Activated gamma-delta T cell treated with anti-CD3 and anti-CD28 coated beads, Interleukin-2, amount 50 U/mL, for 16 hours (primary cell): ENCODE results near the gene PCBP3.

ENCODE experiments used
- DNase-seq: peaks from one replicate; pipeline ENCODE4 v3.0.0-alpha.2; 2020; ENCODE audit warnings: low read depth

Gene PCBP3

DNA sequence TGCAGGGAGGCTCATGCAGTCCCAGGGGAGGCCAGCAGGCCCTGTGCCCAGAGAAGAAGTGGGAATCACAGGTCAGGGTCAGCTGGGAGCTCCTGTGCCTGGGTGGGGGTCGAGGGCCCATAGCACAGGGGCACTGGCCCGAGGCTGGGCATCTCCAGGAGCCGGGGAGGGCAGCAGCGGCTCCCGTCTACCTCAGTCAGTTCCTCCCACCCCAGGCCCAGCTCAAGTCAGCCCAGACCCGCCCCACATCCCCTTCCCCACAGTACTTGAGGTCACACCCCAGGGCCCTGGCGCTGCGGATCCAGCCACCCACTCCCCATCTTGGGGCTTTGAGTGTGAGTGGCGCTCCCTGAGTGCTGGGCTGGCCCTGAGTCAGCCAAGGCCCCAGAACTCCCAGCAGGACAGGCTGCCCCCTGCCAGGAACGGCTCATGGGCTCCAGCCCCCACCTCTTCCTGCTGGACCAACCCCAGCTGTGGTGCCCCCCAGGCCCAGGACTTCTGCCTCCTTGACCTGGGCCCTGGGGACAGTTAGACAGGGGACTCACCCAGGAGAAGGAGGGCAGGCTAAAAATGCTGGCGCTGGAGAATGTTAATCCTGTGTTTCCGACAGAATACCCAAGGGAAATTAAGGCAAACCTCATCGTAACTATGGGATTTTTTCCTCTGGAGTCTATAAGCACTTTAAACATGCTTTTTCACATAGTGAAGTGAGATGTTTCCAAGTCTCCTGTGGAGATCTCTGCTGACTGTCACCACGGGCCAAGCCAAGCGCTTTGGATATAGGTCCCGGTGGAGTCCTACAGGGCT, 269.3 kb downstream of the PCBP3 start:
- no peak for DNase-seq

DNA sequence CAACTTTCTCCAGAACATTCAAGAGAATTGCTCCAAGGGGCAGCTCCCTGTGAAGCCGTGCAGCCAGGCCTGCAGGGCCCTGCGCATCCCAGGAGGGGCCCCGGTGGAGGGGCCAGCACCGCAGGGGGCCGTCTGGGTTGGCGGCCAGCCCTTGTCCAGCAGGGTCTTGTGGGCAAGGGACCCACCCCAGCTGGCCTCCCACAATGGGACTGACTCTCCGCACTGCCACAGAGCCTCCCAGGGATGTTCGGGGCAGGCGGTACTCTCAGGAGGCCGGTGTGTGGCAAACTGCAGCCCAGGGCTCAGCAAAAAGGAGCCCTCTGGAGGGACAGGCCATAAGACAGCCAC, 269.9 kb downstream of the PCBP3 start:
- no peak for DNase-seq

DNA sequence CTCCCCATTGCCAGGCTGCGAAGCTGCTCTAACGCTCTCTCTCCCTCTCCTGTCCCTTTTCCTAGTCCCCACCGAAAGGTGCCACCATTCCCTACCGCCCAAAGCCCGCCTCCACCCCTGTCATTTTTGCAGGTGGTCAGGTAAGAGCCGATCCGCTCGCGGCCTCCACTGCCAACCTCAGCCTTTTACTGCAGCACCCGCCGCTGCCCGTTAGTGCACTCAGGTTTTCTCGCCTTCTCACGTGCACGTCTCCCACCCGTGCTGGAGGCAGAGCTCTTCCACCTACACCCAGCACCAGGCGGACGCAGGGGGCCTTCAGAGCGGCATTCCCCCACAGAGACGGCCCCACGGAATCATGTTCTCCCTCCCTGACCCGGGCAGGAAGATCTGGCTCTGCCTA, 270.4 kb downstream of the PCBP3 start:
- no peak for DNase-seq

DNA sequence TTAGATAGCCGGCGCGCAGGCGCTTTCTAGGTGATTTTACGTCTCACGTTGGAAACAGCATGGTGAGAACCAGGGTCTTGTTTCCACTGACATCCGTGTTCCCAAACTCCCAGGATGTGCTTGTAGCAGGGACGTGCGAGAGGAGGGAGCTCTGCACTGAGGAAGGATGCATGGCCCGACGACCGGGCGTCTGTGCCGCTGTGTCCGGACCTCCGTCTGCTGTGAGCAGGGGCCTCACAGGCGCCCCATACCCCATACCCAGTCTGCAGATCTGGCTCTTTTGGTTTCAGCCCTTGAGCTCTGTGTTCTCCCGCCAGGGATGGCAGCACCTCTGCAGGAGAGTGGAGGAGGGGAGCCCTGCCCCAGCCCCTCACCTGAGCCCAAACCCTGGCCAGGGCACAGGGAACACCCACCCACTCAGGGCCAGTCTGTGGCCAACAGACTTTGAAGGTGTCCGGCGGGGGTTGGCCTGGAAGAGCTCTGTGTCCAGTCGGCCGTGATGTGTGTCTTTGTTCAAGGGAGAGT, 270.9 kb downstream of the PCBP3 start:
- DNase-seq: no peak

DNA sequence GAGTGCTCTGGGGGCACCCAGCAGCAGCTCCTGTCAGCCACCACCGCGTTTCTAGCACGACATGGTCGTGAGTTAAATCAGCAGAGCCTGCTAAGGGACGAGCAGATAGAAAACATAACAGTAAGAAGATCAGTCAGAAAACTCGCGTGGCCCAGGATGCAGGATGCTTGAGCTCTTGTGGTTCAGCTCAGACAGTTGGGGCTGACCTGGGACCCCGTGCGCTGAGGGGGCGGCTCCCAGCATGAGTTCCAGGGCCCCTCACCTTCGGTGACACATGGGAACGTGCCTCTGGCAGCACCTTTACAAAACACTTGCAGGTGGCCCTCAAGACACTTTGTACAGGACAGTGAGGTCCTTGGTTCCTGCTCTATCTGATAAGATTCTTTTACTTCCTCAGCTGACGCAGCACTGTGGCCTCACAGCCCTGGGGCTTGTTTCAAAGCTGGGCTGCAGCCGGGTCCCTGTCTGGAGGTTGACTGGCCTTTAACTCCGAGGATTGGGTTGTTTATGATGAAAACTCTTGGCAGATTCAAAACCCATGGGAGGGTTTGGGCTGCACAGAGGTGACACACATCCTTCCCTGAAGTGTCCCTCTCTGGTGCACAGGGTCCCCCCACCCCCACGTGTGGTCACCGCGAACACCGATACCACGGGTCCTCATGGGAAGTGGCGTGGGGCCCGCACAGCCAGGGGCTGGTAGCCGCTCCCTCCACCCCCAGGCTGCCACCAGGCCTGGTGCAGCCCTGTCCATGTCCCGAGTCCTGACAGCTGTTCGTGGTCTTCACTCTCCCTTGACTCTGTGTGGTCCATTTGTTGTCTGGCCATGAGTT, 272.7 kb downstream of the PCBP3 start:
- no peak for DNase-seq

DNA sequence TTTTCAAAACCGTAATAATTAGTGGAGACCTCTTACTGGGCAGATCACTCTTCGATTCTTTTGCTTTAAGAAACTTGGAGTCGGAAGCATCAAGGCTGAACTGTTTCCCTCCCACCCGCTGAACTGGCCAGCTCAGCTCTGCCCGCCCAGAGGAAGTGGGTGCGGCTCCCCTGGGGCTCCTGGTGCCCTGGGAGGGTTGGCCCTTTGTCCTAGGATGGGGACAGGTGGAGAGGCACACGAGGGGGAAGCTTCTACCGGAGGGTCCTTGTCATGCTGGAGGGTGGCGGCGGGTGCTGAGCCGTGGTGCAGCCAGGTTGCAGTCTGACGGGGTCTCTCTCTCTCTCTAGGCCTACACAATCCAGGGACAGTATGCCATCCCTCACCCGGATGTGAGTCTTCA, 273.7 kb downstream of the PCBP3 start:
- DNase-seq: no peak

DNA sequence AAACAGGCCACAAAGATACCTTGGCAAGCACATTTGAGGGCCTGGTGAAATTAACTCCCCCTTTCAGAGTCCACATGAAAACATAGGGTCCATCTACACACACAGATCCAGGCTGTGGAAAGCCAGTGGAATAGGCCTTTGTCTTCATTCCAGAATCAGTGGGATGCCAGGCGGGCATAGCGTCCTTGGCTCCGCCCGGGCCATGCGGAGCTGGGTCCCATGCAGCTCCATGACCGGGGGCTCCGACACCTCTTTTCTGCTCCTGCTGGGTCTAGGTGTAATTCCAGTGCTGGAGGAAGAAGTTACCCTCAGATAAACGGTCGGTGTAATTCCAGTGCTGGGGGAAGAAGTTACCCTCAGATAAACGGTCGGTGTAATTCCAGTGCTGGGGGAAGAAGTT, 274.5 kb downstream of the PCBP3 start:
- DNase-seq: no peak

DNA sequence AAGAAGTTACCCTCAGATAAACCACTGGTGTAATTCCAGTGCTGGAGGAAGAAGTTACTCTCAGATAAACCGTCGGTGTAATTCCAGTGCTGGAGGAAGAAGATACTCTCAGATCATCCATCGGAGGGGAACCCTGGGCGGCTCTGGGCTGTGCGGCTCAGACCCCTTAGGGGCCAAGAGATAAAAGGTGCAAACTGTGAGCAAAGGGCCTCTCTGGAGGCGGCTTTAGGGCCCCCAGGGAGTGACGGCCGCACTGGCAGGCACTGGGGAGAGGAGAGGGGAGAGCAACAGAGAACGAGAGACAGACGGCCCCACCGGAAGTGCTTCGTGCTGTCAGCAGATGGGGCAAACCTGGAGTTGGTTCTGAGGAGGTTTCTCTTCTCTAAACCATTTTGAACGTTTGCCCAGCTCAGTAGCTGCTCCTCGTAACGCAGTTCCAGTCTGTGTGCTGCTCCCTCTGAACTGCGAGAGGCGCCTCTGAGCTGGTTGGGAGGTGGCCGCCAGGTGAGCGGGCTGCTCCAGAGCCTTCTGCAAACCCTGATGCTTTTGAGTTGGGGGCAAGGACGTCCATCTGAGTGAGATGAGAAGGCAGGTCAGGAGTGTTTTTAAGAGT, 275.4 kb downstream of the PCBP3 start:
- DNase-seq: no peak

DNA sequence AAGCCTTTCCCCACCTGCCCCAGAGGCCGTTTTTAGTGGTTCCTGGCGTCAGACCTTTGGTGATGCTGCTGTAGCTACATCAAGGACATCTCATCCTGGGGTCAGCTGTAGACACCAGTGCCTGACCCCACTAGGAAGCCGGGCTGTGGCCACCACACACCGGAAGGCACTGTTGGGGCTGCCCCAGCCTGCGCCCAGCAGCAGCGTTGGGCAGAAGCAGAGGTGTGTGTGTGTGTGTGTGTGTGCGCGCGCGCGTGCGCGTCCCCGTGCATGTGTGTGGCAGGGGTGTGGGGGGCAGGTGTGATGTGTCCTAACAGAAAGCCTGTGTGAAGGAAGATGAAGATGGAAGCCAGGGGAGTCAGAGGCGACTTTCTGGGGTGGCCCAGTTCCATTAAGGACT, 276.1 kb downstream of the PCBP3 start:
- DNase-seq: no peak

DNA sequence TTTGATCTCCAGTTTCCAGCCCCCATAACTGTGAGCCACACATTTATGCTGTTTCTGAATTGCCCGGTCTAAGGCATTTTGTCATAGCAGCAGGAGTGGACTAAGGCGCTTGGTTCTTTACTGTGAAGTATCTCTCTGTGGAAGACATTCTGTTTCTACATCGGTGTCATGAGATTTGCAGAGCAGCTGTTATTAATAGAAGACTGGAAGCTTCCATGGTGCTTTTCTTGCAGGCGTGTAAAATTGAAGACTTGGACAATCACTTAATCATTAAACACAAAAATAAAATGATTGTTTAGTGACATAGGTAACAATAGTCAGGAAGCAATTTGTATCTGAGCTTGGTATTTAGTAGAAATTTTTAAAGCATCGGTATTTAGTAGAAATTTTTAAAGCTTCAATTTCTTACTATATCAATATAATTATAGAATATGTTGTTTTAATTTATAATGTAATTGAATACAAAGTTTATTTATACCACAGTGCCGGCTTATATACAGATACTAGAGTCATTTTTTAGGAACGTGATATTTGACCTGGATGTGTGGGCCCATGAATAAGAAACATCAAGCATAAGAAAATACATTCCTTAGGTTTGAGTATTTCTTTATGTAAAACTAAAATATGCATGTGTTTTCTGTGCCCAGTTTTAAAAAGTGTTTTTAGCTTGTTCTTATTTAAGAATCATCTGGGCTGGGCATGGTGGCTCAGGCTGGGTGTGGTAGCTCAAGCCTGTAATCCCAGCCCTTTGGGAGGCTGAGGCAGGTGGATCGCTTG, 277.5 kb downstream of the PCBP3 start:
- no peak for DNase-seq

DNA sequence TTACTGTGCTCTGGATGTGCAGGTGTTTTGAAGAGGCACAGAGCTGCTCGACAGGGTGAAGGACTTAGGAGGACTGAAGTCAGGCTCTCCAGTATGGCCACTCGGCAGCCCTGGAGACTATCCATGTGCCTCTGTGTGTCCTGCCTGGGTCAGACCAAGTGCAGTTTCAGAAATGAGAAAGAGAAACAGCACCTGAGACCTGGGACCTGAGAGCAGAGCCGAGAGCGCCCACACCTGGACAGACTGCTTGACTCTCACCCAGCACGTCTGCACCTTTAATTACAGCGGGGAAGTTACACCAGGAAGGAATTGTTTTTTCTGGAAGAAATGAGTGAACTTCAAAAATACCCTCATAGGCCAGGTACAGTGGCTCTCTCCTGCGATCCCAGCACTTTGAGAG, 278.4 kb downstream of the PCBP3 start:
- DNase-seq: no peak

DNA sequence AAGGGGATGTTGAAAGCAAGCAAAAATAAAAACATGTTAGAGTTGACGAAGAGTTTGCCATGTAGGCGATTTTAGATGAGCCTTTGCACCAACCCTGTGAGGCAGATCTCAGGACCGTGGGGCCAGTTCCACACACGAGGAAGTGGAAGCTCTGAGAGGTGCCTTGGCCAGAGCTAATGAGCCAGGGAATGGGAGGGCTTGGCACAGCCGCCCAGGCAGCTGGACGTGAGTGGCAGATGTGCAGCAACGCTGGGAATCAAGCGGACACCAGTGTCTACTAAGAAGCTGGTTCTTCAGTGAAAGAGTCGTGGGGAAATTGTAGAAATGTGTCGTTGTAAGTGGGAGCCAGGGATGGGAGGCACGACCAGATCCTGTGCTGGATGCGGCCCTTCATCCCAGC, 279.1 kb downstream of the PCBP3 start:
- DNase-seq: no peak

DNA sequence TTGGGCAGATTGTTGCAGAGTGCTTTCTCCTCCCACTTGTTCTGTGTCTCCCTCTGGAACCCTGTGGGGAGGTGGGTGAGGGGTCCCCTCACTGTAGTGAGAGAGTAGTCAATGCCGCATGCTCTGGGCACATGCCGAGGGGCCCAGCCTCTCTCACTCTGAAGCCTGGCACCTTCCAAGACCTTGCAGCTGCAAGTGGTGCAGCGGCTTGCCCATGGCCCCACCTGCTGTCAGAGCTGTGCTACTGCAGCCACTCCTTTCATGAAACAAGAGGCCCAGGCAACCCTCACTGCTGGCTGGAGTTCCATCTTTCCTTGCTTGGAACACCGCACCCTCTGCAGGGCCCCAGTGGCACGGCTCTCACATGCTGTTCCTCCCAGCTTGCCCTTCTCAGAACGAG, 279.6 kb downstream of the PCBP3 start:
- DNase-seq: peak; percentile 54

DNA sequence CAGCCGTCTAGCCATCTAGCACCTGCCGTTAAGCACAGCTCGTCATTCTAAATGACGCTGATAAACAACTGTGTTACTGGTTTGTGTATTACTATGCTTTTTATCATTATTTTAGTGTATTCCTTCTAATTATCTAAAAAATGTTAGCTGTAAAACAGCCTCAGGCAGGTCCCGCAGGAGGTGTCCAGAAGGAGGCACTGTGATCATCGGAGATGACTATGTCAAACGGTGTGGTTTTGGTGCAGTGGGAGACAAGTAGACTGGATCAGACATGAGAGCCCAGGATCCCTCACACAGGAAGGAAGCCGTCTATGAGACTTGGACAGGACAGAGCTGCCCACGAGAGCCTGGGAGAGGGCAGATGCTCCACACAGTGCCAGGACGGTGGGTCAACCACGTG, 282.8 kb downstream of the PCBP3 start:
- no peak for DNase-seq

DNA sequence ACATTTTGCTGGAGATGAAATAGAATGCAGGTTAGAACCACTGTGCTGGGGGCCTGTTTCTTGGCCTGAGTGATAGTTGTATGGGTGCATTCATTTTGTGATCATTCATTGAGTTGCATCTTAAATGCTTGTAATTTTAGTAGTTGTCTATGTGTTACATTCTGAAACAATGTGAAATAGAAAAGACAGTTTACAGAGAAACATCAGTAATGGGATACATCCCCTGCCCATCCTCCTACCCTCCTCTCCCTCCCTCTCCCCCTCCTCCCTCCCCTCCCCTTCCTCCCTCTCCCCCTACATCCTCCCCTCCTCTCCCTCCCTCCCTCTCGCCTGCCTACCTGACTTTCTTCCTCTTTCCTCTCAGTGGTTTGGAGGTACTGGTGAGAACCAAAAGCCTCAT, 283.5 kb downstream of the PCBP3 start:
- no peak for DNase-seq

DNA sequence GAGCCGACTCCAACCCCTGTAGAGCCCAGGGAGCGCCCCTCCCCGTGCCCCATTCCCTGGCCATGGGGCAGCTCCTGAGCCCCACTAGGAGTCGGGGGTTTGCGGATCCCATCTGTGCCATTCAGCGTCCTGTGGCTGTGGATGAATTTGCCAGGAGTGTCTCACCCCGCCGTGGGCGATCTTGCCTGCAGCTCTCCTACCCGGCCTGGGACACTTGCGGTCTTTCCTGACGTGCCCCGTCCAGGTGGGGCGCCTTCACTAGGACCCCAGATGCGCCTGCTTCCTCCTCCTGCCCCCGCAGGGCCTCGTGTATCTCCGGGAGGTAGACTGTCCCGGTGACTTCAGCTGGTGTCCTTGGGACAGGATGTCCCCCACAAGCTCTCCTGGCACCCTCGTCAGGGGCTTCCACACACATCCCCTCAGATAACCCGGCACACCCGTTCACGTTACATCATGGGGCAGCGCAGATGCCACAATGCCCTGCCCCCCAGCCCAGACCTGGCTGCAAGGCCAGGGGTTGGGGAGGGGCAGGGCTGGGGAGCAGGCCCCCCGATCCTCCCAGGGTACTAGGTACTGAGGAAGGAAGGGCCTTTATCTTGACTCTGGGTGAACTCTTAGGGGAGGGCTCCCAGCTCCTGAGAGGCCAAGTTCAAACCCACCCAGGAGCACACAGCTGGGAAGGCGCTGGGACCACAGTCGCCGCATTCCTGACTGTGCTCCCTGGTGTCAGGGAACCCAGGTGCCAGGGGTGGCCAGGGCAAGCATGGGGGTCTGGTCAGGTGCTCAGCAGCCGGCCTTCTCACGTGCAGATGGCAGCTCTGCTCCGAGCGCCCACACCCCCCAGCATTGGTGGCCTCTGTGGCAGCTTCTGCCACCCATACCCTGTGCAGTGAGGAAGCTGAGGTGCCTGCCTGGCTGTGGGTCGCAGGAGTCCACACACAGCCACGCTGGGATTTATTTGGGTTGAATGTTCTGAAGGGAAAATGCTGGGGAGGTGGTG, 284.6 kb downstream of the PCBP3 start:
- no peak for DNase-seq

DNA sequence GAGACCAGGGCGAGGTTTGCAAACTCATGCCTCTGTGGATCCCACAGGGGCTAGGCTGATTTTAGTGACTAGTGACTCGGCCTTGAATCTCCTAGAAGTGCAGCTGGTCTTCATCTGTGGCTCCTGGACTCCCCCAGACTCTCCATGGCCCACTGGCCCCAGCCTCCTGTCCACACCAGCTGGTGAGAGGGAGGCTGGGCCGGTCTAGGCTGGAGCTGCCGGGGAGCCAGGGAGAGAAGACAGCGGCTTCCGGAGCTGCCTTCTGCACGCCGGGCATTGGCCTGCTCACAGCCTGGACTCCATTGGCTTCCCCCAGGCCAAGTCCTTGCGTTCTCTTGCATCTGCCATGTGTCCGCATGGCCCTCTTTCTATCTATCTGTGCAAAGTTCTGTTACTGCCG, 285.9 kb downstream of the PCBP3 start:
- no peak for DNase-seq

DNA sequence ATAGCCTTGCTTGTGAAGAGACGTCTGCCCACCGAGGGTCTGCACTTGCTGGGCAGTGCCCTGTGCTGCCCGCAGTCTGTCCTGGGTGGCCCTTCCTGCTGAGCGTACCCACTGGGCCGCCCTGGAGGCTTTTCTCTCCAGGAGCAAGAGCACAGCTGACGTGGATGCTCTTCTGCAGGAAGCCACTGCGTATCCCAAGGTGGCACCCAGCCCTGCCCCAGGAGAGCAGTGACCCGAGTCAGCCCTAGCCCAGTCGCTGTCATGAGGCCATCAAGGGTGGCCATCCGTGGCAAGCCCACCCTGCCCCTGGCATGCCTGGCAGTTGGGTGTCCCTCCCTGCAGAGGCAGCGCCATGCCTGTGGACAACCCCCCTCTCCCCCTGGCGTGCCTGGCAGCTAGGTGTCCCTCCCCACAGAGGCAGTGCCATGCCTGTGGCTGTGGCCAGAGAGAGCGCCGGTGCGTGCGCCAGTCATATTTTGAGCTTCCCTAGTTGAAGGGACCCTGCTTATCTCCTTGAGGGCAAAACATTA, 286.8 kb downstream of the PCBP3 start:
- no peak for DNase-seq

DNA sequence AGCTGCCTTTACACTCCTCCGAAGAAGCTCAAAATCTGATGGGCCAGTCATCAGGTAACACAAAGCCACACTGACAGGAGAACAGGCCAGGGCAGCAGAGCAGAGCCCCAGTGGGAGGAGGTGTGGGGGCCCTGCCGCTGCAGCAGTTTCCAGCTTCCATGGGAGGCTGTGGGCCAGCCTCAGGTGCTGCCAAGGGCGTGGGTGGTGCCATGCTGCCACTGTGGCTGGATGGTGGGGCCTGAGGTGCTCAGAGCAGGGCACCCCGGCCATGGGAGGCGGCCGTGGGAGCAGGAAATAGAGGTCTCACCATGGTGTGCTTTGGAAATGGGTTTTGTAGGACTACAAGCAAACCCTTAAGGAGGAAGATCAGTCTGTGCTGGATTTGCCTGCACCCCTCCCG, 287.3 kb downstream of the PCBP3 start:
- no peak for DNase-seq

DNA sequence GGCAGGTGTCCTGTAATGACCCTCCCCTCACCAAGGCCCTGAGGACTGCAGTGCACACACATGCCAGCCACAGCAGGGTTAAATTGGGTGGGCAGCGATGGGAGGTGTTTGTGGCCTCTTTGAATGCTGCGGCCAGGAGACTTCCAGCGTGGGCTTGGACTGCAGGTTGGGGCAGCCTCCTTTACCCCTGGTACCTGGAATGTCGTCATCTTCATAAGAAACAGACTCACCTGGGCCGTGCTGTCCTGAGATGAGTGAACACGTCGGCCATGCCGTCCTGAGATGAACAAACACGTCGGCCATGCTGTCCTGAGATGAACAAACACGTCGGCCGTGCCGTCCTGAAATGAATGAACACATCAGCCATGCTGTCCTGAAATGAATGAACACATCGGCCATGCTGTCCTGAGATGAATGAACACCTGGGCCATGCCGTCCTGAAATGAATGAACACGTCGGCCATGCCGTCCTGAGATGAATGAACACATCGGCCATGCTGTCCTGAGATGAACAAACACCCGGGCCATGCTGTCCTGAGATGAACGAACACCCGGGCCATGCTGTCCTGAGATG, 288.0 kb downstream of the PCBP3 start:
- no peak for DNase-seq
